ENCODE results near the gene UACA. TPM values are rescaled to one million over a fixed set of nuclear protein-coding genes. Genes with fewer than 3 reads are reported as not detected.

UACA gene
- total RNA-seq, 2 donors from 2014 or later, result 49.7 to 67.1 TPM

DNA sequence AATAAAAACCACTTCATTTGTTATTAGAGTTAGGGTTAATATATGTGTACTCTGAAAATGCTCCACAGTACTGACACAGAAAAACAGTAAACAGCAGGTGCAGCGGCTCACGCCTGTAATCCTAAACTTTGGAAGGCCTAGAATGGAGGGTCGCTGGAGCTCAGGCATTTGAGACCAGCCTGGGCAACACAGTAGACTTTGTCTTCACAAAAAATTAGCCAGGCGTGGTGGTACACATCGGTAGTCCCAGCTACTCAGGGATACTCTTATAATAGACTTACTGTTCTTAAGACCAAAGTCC, 40.3 kb downstream of the UACA start:
- no peak overlapping the region for H3K4me3 Mint-ChIP-seq
- H3K27ac ChIP-seq (ENCODE audit: low read depth, low read length), result no peak overlapping the region
- peak overlapping the region; percentile 28 for H3K27ac Mint-ChIP-seq
- no peaks in the 10 kb centered on the region for H3K9me3 Mint-ChIP-seq
- no peaks in the 10 kb centered on the region for H3K9me3 ChIP-seq (ENCODE audit: control insufficient read depth, low read length)
- H3K36me3 ChIP-seq (ENCODE audit: control insufficient read depth, insufficient read depth, low read length), result peaks cover 5% of the 10 kb centered on the region
- no peaks in the 10 kb centered on the region for H3K27me3 Mint-ChIP-seq (ENCODE audit: insufficient read depth)
- H3K9ac ChIP-seq (ENCODE audit: extremely low read depth, low read length, poor library complexity, severe bottlenecking), result no peak overlapping the region
- no peak overlapping the region for H3K4me3 ChIP-seq (ENCODE audit: low read length)
- DNase-seq, result no peak
- H3K4me1 ChIP-seq (ENCODE audit: control insufficient read depth, insufficient read depth, low read length), result peaks cover 4% of the 10 kb centered on the region
- TF ChIP-seq, protein P1, sequence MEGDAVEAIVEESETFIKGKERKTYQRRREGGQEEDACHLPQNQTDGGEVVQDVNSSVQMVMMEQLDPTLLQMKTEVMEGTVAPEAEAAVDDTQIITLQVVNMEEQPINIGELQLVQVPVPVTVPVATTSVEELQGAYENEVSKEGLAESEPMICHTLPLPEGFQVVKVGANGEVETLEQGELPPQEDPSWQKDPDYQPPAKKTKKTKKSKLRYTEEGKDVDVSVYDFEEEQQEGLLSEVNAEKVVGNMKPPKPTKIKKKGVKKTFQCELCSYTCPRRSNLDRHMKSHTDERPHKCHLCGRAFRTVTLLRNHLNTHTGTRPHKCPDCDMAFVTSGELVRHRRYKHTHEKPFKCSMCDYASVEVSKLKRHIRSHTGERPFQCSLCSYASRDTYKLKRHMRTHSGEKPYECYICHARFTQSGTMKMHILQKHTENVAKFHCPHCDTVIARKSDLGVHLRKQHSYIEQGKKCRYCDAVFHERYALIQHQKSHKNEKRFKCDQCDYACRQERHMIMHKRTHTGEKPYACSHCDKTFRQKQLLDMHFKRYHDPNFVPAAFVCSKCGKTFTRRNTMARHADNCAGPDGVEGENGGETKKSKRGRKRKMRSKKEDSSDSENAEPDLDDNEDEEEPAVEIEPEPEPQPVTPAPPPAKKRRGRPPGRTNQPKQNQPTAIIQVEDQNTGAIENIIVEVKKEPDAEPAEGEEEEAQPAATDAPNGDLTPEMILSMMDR (conservative IDR thresholded peaks at IDR 0.05), result no peak
- no peaks in the 10 kb centered on the region for H3K27me3 ChIP-seq (ENCODE audit: control insufficient read depth, insufficient read depth, low read length, poor library complexity, severe bottlenecking)
- H3K36me3 Mint-ChIP-seq (ENCODE audit: low read depth), result no peaks in the 10 kb centered on the region
- WGBS, 2 experiments (ENCODE audit: insufficient coverage in 1 of 2, insufficient read length in 1 of 2), result 73 to 92% methylated on average over 4 to 5 of the region's 5 CpGs
- peaks cover 2% of the 10 kb centered on the region for H3K4me1 Mint-ChIP-seq

DNA sequence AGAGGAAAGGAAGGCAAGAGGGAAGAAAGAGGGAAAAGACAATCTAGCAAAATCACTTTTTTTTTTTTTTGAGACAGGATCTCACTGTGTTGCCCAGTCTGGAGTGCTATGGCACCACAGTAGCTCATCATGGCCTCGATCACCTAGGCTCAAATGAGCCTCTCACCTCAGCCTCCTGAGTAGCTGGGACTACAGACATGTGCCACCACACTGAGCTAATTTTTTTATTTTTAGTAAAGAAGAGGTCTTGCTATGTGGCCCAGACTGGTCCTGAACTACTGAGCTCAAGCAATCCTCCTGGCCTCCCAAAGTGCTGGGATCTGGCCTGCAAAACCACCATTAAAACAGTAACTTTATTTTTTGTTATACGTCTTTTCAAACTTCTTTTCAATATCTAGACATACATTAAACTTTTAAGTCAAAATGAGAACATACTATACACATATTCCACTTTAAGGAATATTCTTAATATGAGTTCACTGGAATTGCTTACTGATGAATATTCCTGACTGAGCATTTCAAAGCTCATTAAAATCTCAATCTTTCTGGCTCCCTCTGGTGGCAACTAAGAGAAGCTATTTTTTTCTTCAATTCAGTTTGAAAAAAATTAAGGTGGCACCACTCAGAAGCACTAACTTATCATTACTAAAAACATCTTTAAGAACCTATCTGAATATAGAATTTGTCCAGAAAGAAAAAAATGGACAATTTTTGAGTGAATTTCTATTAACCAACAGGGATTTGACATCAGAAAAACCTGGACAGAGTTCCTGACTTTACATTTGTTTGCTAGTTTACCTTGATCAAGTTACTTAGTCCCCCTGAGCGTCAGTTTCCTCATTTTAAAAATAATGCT, 40.9 kb downstream of the UACA start:
- WGBS, 2 experiments (ENCODE audit: insufficient coverage in 1 of 2, insufficient read length in 1 of 2), result 90 to 95% methylated on average over 2 to 3 of the region's 3 CpGs
- TF ChIP-seq, protein P1 (conservative IDR thresholded peaks at IDR 0.05), result peak; percentile 92
- Histone ChIP-seq H3K27me3 (ENCODE audit: control insufficient read depth, insufficient read depth, low read length, poor library complexity, severe bottlenecking) (no peaks in the 10 kb centered on the region), H3K9me3 (ENCODE audit: control insufficient read depth, low read length) (no peaks in the 10 kb centered on the region), H3K4me1 (ENCODE audit: control insufficient read depth, insufficient read depth, low read length) (peaks cover 4% of the 10 kb centered on the region), H3K9ac (ENCODE audit: extremely low read depth, low read length, poor library complexity, severe bottlenecking) (no peak overlapping the region), H3K4me3 (ENCODE audit: low read length) (no peak overlapping the region), H3K36me3 (ENCODE audit: control insufficient read depth, insufficient read depth, low read length) (peaks cover 5% of the 10 kb centered on the region), H3K27ac (ENCODE audit: low read depth, low read length) (no peak overlapping the region)
- H3K36me3 Mint-ChIP-seq (ENCODE audit: low read depth), result no peaks in the 10 kb centered on the region
- peaks cover 6% of the 10 kb centered on the region for H3K4me1 Mint-ChIP-seq
- no peaks in the 10 kb centered on the region for H3K9me3 Mint-ChIP-seq
- DNase-seq, result no peak
- no peak overlapping the region for H3K4me3 Mint-ChIP-seq
- H3K27me3 Mint-ChIP-seq (ENCODE audit: insufficient read depth), result no peaks in the 10 kb centered on the region
- no peak overlapping the region for H3K27ac Mint-ChIP-seq

DNA sequence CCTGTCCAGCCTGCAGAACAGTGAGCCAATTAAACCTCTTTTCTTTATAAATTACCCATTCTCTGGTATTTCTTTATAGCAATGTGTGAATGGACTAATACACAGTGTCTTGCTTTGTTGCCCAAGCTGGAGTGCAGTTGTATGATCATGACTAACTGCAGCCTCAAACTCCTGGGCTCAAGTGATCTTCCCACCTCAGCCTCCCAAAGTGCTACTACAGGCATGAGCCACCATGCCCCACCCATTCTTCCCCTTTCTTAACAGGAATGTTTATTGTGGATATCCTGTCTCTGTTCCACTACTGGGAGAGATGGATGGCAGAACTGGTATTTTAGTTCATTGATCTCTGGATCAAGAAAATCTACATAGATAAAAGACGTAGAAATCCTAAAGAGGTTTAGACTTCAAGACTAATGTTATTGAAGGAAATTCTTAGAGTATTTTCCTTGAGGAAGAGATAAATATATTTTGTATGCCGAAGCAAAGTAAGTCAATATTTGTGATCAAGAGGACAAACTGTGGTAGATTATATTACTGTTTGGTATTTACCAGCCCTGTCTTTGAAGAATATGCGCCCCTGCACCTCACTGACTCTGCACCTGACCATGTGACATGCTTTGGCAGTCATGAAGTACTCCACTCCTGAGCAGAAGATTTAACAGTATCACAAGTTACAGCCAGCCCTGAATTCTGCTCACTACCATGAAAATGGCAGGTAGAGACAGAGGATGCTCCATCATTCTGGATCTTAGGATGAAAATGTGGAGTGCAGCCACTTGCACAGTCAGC, 42.9 kb downstream of the UACA start:
- no peak overlapping the region for H3K27ac Mint-ChIP-seq
- no peaks in the 10 kb centered on the region for H3K27me3 Mint-ChIP-seq (ENCODE audit: insufficient read depth)
- peaks cover 4% of the 10 kb centered on the region for H3K4me1 ChIP-seq (ENCODE audit: control insufficient read depth, insufficient read depth, low read length)

More for the DNA sequence above, 42.9 kb downstream of the UACA start:
- Histone ChIP-seq H3K27me3 (ENCODE audit: control insufficient read depth, insufficient read depth, low read length, poor library complexity, severe bottlenecking) (no peaks in the 10 kb centered on the region), H3K36me3 (ENCODE audit: control insufficient read depth, insufficient read depth, low read length) (peaks cover 5% of the 10 kb centered on the region), H3K4me3 (ENCODE audit: low read length) (no peak overlapping the region), H3K27ac (ENCODE audit: low read depth, low read length) (no peak overlapping the region), H3K9me3 (ENCODE audit: control insufficient read depth, low read length) (no peaks in the 10 kb centered on the region), H3K9ac (ENCODE audit: extremely low read depth, low read length, poor library complexity, severe bottlenecking) (no peak overlapping the region)
- no peak overlapping the region for H3K4me3 Mint-ChIP-seq
- WGBS, 2 experiments (ENCODE audit: insufficient coverage in 1 of 2, insufficient read length in 1 of 2), result 96 to 99% methylated on average over 3 of the region's 3 CpGs
- TF ChIP-seq, protein P1 (conservative IDR thresholded peaks at IDR 0.05), result no peak
- no peaks in the 10 kb centered on the region for H3K36me3 Mint-ChIP-seq (ENCODE audit: low read depth)
- H3K4me1 Mint-ChIP-seq, result peaks cover 9% of the 10 kb centered on the region
- DNase-seq, result no peak
- H3K9me3 Mint-ChIP-seq, result no peaks in the 10 kb centered on the region
